Measurements from ENCODE around the gene OSBPL6. TPM values are rescaled to one million over a fixed set of nuclear protein-coding genes. Genes with fewer than 3 reads are reported as not detected.
A peak's percentile ranks its signal among the peaks of the same experiment; 100 is the strongest.

Gene OSBPL6
- total RNA-seq, 1 donor from 2014 or later: 7.9 TPM

DNA sequence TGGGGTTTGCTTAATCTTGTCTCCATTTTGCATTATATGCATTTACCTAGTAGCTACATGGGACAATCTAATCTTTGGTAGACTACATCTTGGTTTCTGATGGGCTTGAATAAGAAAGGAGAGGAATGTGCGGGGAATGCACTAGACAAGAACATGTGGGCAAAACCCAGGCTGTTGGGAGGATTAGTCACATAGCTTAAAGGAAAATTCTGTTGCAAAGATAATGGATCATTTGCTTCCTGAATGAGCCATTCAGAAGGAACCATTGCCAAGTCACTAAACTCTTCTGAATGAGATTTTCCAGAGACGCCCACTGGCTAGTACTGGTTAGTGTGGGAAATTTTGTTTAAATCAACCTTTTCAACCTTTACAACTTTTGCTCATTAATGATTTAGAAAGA is 84.8 kb downstream of the OSBPL6 start:
- Histone ChIP-seq H3K27me3 (ENCODE audit: low read depth) (no peaks in the 10 kb centered on the region), H3K4me1 (no peaks in the 10 kb centered on the region), H3K27ac (no peak overlapping the region), H3K36me3 (no peaks in the 10 kb centered on the region), H3K4me3 (no peak overlapping the region), H3K9me3 (no peaks in the 10 kb centered on the region)
- no peak for ATAC-seq
- intact Hi-C loops (cut with DNase I): no loop called here
- TF ChIP-seq CTCF (IDR thresholded peaks at IDR 0.05): no peak
- DNase-seq: no peak

DNA sequence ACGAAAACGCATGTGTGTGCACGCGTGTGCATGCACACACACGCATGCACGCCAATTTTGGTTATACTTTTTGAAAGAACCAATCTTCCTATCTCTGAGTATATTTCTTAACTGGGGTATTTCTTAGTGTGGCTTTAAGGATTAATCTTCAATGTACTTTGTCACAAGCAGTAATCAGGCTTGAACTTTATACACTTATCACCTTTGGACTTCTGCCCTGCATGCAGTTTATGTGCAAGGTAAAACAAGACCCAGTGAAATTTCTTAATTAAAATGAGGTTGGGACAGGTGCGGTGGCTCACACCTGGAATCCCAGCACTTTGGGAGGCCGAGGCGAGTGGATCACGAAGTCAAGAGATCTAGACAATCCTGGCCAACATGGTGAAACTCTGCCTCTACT is 85.3 kb downstream of the OSBPL6 start:
- no peaks in the 10 kb centered on the region for H3K9me3 ChIP-seq
- intact Hi-C loops (cut with DNase I): no loop called here
- H3K36me3 ChIP-seq: no peaks in the 10 kb centered on the region
- DNase-seq (no peak), ATAC-seq (no peak)
- no peak overlapping the region for H3K4me3 ChIP-seq
- no peaks in the 10 kb centered on the region for H3K27me3 ChIP-seq (ENCODE audit: low read depth)
- TF ChIP-seq CTCF (IDR thresholded peaks at IDR 0.05): no peak
- no peaks in the 10 kb centered on the region for H3K4me1 ChIP-seq
- H3K27ac ChIP-seq: no peak overlapping the region

GRCh38 chr2:178280244-178280852 is 86.0 kb downstream of the OSBPL6 start:
- no peaks in the 10 kb centered on the region for H3K9me3 ChIP-seq
- H3K27me3 ChIP-seq (ENCODE audit: low read depth): no peaks in the 10 kb centered on the region
- TF ChIP-seq CTCF (IDR thresholded peaks at IDR 0.05): peak; percentile 86
- H3K4me1 ChIP-seq: no peaks in the 10 kb centered on the region
- H3K36me3 ChIP-seq: no peaks in the 10 kb centered on the region
- no peak overlapping the region for H3K27ac ChIP-seq
- ATAC-seq: peak; percentile 73 to 90
- intact Hi-C loops (cut with DNase I): no loop called here
- no peak overlapping the region for H3K4me3 ChIP-seq
- no peak for DNase-seq

GRCh38 chr2:178282075-178282815 is 87.9 kb downstream of the OSBPL6 start:
- H3K27me3 ChIP-seq (ENCODE audit: low read depth): no peaks in the 10 kb centered on the region
- H3K4me1 ChIP-seq: no peaks in the 10 kb centered on the region
- ATAC-seq (no peak), DNase-seq (no peak)
- no peak for TF ChIP-seq CTCF (IDR thresholded peaks at IDR 0.05)
- intact Hi-C loops (cut with DNase I): no loop called here
- no peaks in the 10 kb centered on the region for H3K36me3 ChIP-seq
- no peak overlapping the region for H3K27ac ChIP-seq
- no peaks in the 10 kb centered on the region for H3K9me3 ChIP-seq
- no peak overlapping the region for H3K4me3 ChIP-seq

GRCh38 chr2:178283341-178283918 is 89.1 kb downstream of the OSBPL6 start:
- no peaks in the 10 kb centered on the region for H3K27me3 ChIP-seq (ENCODE audit: low read depth)
- no peaks in the 10 kb centered on the region for H3K36me3 ChIP-seq
- no peaks in the 10 kb centered on the region for H3K9me3 ChIP-seq
- TF ChIP-seq CTCF (IDR thresholded peaks at IDR 0.05): no peak
- ATAC-seq (no peak), DNase-seq (no peak)
- intact Hi-C loops (cut with DNase I): no loop called here
- H3K27ac ChIP-seq: no peak overlapping the region
- H3K4me3 ChIP-seq: no peak overlapping the region
- H3K4me1 ChIP-seq: no peaks in the 10 kb centered on the region

Measured in lower lobe of right lung (tissue), 2 donors.